Prostate gland (tissue), 2 donors: ENCODE measurements around the gene GALNTL6. TPM values are rescaled to one million over a fixed set of nuclear protein-coding genes. Genes with fewer than 3 reads are reported as not detected.

ENCODE experiments used
- DNase-seq: peaks from one replicate; pipeline ENCODE4 v3.0.0-alpha.2; 2019; ENCODE audit warnings: low spot score
- H3K27ac ChIP-seq, 2 donors: fragments of 200-600 bp; sonication (generic); 2 replicates each; pipeline ENCODE4 v1.5.1; 2017 to 2019
- H3K27me3 ChIP-seq: fragments of 200-600 bp; sonication (generic); replicated peaks from 2 replicates; pipeline ENCODE4 v1.5.1; 2019; ENCODE audit not compliant: insufficient read depth
- H3K36me3 ChIP-seq, 2 donors: fragments of 200-600 bp; sonication (generic); 1 replicate in 1 of 2; 2 replicates in 1 of 2; pipeline versions ENCODE4 v1.5.1 to v1.8.1; 2017 to 2019
- H3K4me1 ChIP-seq: fragments of 200-600 bp; sonication (generic); replicated peaks from 2 replicates; pipeline ENCODE4 v1.5.1; 2019
- H3K4me3 ChIP-seq, 2 donors: fragments of 200-600 bp; sonication (generic); 2 replicates each; pipeline ENCODE4 v1.5.1; 2017 to 2019
- H3K9me3 ChIP-seq: fragments of 200-600 bp; sonication (generic); 2 replicates; pipeline ENCODE4 v1.5.1; 2017
- POLR2A ChIP-seq: fragments of 450-650 bp; IDR thresholded peaks from one replicate; pipeline ENCODE4 v1.6.1; 2016; ENCODE audit warnings: antibody characterized with exemption, mild to moderate bottlenecking
- POLR2AphosphoS5 ChIP-seq: sonication (generic); formaldehyde crosslinking; IDR thresholded peaks from one replicate; pipeline ENCODE4 v1.6.1; 2017; ENCODE audit warnings: antibody characterized with exemption
- WGBS: methylation state at CpG from one replicate; pipeline ENCODE4 v1.1.5; 2018; 5-methylcytosine and 5-hydroxymethylcytosine counted together
- intact Hi-C: fragments of 100-400 bp; cut with DNase I; formaldehyde crosslinking; loops from one replicate; pipeline ENCODE4 v1.14.2; 2022
- total RNA-seq, 2 donors: library from RNA; depleted of rRNA; stranded (reverse); fragments of >200 nt; gene quantifications; one replicate each; pipeline ENCODE4 v1.1.0, GENCODE V29; 2016
- TF ChIP-seq, protein P1 (sequence below), 4 experiments: fragments of 200-600 bp in 2 of 4; fragments of 450-650 bp in 2 of 4; sonication (generic) in 2 of 4; IDR thresholded peaks; 1 replicate in 3 of 4; 2 replicates in 1 of 4; pipeline ENCODE4 v1.5.1; 2016 to 2019; ENCODE audit warnings: antibody characterized with exemption in 4 of 4, mild to moderate bottlenecking in 2 of 4, moderate library complexity in 2 of 4

The GALNTL6 gene
- total RNA-seq, 2 donors from 2014 or later: 0.23 to 0.85 TPM

DNA sequence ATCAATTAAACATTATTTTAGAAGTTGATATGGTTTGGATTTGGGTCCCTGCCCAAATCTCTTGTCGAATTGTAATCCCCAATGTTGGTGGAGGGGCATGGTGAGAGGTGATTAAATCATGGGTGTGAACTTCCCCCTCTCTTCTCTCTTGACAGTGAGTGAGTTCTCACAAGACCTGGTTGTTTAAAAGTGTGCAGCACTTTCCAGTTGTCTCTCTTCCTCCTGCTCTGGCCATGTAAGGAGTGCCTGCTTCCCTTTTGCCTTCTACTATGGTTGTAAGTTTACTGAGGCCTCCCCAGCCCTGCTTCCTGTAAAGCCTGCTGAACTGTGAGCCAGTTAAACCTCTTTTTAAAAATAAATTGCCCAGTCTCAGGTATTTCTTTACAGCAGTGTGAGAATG, 141.4 kb downstream of the GALNTL6 start:
- Histone ChIP-seq H3K36me3 (no peaks in the 10 kb centered on the region), H3K4me3 (no peak overlapping the region), H3K9me3 (no peaks in the 10 kb centered on the region), H3K27ac (no peak overlapping the region), H3K27me3 (no peaks in the 10 kb centered on the region), H3K4me1 (no peaks in the 10 kb centered on the region)
- no peak for TF ChIP-seq POLR2AphosphoS5
- no peak for TF ChIP-seq POLR2A
- TF ChIP-seq, protein P1, sequence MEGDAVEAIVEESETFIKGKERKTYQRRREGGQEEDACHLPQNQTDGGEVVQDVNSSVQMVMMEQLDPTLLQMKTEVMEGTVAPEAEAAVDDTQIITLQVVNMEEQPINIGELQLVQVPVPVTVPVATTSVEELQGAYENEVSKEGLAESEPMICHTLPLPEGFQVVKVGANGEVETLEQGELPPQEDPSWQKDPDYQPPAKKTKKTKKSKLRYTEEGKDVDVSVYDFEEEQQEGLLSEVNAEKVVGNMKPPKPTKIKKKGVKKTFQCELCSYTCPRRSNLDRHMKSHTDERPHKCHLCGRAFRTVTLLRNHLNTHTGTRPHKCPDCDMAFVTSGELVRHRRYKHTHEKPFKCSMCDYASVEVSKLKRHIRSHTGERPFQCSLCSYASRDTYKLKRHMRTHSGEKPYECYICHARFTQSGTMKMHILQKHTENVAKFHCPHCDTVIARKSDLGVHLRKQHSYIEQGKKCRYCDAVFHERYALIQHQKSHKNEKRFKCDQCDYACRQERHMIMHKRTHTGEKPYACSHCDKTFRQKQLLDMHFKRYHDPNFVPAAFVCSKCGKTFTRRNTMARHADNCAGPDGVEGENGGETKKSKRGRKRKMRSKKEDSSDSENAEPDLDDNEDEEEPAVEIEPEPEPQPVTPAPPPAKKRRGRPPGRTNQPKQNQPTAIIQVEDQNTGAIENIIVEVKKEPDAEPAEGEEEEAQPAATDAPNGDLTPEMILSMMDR (IDR thresholded peaks at IDR 0.05): no peak
- 47% methylated on average over 1 of the region's 1 CpG for WGBS
- no peak for DNase-seq
- intact Hi-C loops: no loop called here

DNA sequence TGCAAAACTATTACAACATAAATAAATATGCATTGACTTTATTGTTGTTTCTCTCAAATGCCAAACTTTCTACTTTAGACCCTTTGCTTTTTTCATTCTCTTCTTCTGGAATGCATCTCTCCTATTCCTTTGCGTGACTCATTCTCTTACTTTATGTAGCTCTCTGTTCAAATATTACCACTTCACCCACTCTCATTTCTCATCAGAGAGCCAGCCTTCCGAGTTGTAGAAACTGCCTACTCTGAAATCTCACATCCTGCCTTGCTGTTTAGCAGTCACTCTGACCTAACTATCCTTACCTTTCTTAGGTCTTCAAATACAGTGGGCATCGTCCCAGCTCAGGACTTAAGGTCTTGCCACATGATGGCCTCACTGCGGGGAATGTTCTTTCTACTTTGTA, 143.5 kb downstream of the GALNTL6 start:
- no peaks in the 10 kb centered on the region for H3K9me3 ChIP-seq
- intact Hi-C loops: no loop called here

DNA sequence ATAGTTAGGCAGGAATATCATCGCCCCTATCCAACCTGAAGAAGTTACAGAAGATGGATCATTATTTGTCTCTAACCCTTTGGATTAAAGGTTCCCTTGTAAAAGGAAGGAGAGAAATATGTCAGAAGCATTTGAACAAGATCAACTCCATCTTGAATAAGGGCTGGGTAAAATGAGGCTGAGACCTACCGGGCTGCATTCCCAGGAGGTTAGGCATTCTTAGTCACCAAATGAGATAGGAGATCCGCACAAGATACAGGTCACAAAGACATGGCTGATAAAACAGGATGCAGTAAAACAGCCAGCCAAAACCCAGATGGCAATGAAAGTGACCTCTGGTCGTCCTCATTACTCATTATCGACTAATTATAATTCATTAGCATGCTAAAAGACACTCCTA, 148.9 kb downstream of the GALNTL6 start:
- DNase-seq: no peak
- no peaks in the 10 kb centered on the region for H3K4me1 ChIP-seq
- no peaks in the 10 kb centered on the region for H3K9me3 ChIP-seq
- intact Hi-C loops: no loop called here
- WGBS: 86% methylated on average over 5 of the region's 5 CpGs
- no peak overlapping the region for H3K27ac ChIP-seq
- no peak overlapping the region for H3K4me3 ChIP-seq
- TF ChIP-seq, protein P1 (IDR thresholded peaks at IDR 0.05): no peak
- TF ChIP-seq POLR2AphosphoS5 (no peak), POLR2A (no peak)
- no peaks in the 10 kb centered on the region for H3K27me3 ChIP-seq
- no peaks in the 10 kb centered on the region for H3K36me3 ChIP-seq

More for the DNA sequence above, 143.5 kb downstream of the GALNTL6 start:
- 77% methylated on average over 4 of the region's 4 CpGs for WGBS
- DNase-seq: no peak
- Histone ChIP-seq H3K4me3 (no peak overlapping the region), H3K36me3 (no peaks in the 10 kb centered on the region), H3K27me3 (no peaks in the 10 kb centered on the region), H3K27ac (no peak overlapping the region), H3K4me1 (no peaks in the 10 kb centered on the region)
- TF ChIP-seq, protein P1 (IDR thresholded peaks at IDR 0.05): no peak
- TF ChIP-seq POLR2AphosphoS5 (no peak), POLR2A (no peak)

DNA sequence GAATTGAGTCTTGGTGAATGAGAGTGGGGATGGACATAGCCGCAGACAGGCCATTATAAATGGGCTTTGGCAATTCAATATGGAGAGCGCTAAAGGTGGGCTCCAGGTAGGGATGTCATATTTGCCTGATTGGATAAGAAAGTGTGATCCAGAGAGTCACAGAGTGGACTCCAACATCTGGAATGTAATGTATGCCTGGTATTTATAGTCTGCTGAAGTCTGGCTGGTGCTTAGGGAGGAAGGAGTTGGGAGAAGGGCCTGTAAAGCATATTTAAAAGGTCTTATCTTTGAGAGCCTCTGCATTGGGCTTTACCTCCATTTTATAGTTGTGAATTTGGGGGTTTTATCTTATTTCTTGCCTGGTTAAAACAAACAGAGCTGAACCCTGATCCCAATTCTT, 153.2 kb downstream of the GALNTL6 start:
- intact Hi-C loops: no loop called here
- Histone ChIP-seq H3K27ac (no peak overlapping the region), H3K36me3 (no peaks in the 10 kb centered on the region), H3K9me3 (no peaks in the 10 kb centered on the region), H3K27me3 (no peaks in the 10 kb centered on the region), H3K4me3 (no peak overlapping the region), H3K4me1 (no peaks in the 10 kb centered on the region)
- DNase-seq: no peak
- 43% methylated on average over 2 of the region's 2 CpGs for WGBS
- TF ChIP-seq POLR2A: no peak
- no peak for TF ChIP-seq POLR2AphosphoS5
- TF ChIP-seq, protein P1 (IDR thresholded peaks at IDR 0.05): no peak

DNA sequence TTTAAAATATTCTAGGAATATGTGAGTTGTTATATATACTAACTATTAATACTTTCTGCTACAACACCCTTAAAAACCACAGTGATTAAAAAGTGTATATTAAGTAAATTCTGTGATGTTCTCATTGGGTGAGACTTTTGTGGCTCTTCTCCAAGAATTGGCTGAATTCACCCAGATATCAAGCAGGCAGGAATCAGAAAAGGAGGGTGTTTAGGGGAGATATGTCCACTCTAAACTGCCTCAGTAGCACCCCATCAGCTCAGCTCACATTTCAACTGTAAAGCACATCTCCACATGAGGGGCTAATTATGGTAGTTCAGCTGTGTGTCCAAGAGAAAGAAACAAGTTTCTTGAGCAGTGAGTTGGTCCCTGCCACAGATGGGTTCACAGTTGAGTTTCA, 165.0 kb downstream of the GALNTL6 start:
- TF ChIP-seq POLR2AphosphoS5 (no peak), POLR2A (no peak)
- TF ChIP-seq, protein P1 (IDR thresholded peaks at IDR 0.05): no peak
- H3K27me3 ChIP-seq: no peaks in the 10 kb centered on the region
- no peaks in the 10 kb centered on the region for H3K4me1 ChIP-seq
- no peak for DNase-seq
- H3K36me3 ChIP-seq: no peaks in the 10 kb centered on the region
- no peak overlapping the region for H3K27ac ChIP-seq
- intact Hi-C loops: no loop called here
- H3K9me3 ChIP-seq: no peaks in the 10 kb centered on the region
- no peak overlapping the region for H3K4me3 ChIP-seq
